Gastroesophageal sphincter (tissue), 4 donors: Measurements from ENCODE around the gene DBR1. TPM values are rescaled to one million over a fixed set of nuclear protein-coding genes. Genes with fewer than 3 reads are reported as not detected.

Experiments
- ATAC-seq: fragments of 150-250 bp; one replicate; pipeline ENCODE4 v1.9.1; 2016; ENCODE audit warnings: mild to moderate bottlenecking, moderate library complexity
- H3K27ac ChIP-seq, 4 donors: fragments of 200-600 bp; sonication (generic) in 3 of 4; 1 replicate in 3 of 4; 2 replicates in 1 of 4; pipeline ENCODE4 v1.5.1; 2016 to 2019
- H3K27me3 ChIP-seq: fragments of 200-600 bp; sonication (generic); one replicate; pipeline ENCODE4 v1.5.1; 2019
- H3K36me3 ChIP-seq, 2 donors: fragments of 200-600 bp; sonication (generic); one replicate each; pipeline ENCODE4 v1.5.1; 2019; ENCODE audit warnings: control low read depth in 1 of 2
- H3K4me1 ChIP-seq, 3 donors: fragments of 200-600 bp; sonication (generic); 1 replicate in 2 of 3; 2 replicates in 1 of 3; pipeline ENCODE4 v1.5.1; 2016 to 2019; ENCODE audit warnings: control low read depth in 2 of 3
- H3K4me3 ChIP-seq, 2 donors: fragments of 200-600 bp; sonication (generic); one replicate each; pipeline ENCODE4 v1.5.1; 2019; ENCODE audit warnings: mild to moderate bottlenecking in 1 of 2, moderate library complexity in 1 of 2
- H3K9me3 ChIP-seq, 3 donors: fragments of 200-600 bp; sonication (generic); one replicate each; pipeline ENCODE4 v1.5.1; 2017 to 2019; ENCODE audit warnings: control low read depth in 2 of 3
- EP300 ChIP-seq: sonication (generic); formaldehyde crosslinking; IDR thresholded peaks from one replicate; pipeline ENCODE4 v1.6.1; 2017; ENCODE audit warnings: antibody characterized with exemption, mild to moderate bottlenecking
- POLR2A ChIP-seq, 2 donors: fragments of 450-650 bp; IDR thresholded peaks; one replicate each; pipeline ENCODE4 v1.6.1; 2017; ENCODE audit warnings: antibody characterized with exemption in 2 of 2, mild to moderate bottlenecking in 2 of 2, moderate library complexity in 1 of 2
- POLR2AphosphoS5 ChIP-seq: sonication (generic); formaldehyde crosslinking; IDR thresholded peaks from one replicate; pipeline ENCODE4 v1.6.1; 2017; ENCODE audit warnings: antibody characterized with exemption
- whole genome bisulfite sequencing, 2 donors: methylation state at CpG; one replicate each; pipeline ENCODE4 v1.1.5; 2018; ENCODE audit warnings: low coverage in 1 of 2; 5-methylcytosine and 5-hydroxymethylcytosine counted together
- total RNA-seq, 4 donors: library from RNA; depleted of rRNA; stranded (reverse); fragments of >200 nt; gene quantifications; one replicate each; pipeline ENCODE4 v1.1.0, GENCODE V29; 2016
- TF ChIP-seq, protein P1 (sequence below), 4 experiments: fragments of 200-600 bp in 2 of 4; fragments of 450-650 bp in 2 of 4; sonication (generic) in 1 of 4; IDR thresholded peaks; one replicate each; pipeline ENCODE4 v1.5.1; 2017 to 2019; ENCODE audit warnings: antibody characterized with exemption in 4 of 4, mild to moderate bottlenecking in 2 of 4, moderate library complexity in 2 of 4

The DBR1 gene
- total RNA-seq, 4 donors from 2014 or later, result 11.2 to 16.4 (median 14.2) TPM

GRCh38 chr3:138180375-138181029, 5.8 kb upstream of the DBR1 start:
- no peak for TF ChIP-seq POLR2A (IDR thresholded peaks at IDR 0.05)
- TF ChIP-seq, protein P1, sequence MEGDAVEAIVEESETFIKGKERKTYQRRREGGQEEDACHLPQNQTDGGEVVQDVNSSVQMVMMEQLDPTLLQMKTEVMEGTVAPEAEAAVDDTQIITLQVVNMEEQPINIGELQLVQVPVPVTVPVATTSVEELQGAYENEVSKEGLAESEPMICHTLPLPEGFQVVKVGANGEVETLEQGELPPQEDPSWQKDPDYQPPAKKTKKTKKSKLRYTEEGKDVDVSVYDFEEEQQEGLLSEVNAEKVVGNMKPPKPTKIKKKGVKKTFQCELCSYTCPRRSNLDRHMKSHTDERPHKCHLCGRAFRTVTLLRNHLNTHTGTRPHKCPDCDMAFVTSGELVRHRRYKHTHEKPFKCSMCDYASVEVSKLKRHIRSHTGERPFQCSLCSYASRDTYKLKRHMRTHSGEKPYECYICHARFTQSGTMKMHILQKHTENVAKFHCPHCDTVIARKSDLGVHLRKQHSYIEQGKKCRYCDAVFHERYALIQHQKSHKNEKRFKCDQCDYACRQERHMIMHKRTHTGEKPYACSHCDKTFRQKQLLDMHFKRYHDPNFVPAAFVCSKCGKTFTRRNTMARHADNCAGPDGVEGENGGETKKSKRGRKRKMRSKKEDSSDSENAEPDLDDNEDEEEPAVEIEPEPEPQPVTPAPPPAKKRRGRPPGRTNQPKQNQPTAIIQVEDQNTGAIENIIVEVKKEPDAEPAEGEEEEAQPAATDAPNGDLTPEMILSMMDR (IDR thresholded peaks at IDR 0.05), result peak; percentile 9 to 47 (median 28)
- Histone ChIP-seq H3K36me3 (no peaks in the 10 kb centered on the region), H3K9me3 (no peaks in the 10 kb centered on the region), H3K27me3 (no peaks in the 10 kb centered on the region), H3K27ac (no peak overlapping the region), H3K4me1 (peaks cover 0 to under 1% (median 0%) of the 10 kb centered on the region in 3 donors), H3K4me3 (no peak overlapping the region)
- 7 to 12% methylated on average over 2 of the region's 2 CpGs for WGBS, 2 donors
- ATAC-seq, result no peak

GRCh38 chr3:138173769-138174420, 826 bp downstream of the DBR1 start:
- Histone ChIP-seq H3K36me3 (peaks cover 0 to 36% of the 10 kb centered on the region in 2 donors), H3K27ac (peak overlapping the region; percentile 52 to 84 (median 80)), H3K27me3 (no peaks in the 10 kb centered on the region), H3K4me1 (peaks cover 0 to 30% (median 5%) of the 10 kb centered on the region in 3 donors), H3K9me3 (no peaks in the 10 kb centered on the region), H3K4me3 (peak overlapping the region; percentile 66 to 86)
- TF ChIP-seq EP300, result no peak
- TF ChIP-seq, protein P1 (IDR thresholded peaks at IDR 0.05), result no peak
- no peak for TF ChIP-seq POLR2A (IDR thresholded peaks at IDR 0.05)
- no peak for TF ChIP-seq POLR2AphosphoS5
- 25 to 48% methylated on average over 4 to 8 of the region's 13 CpGs for WGBS, 2 donors
- ATAC-seq, result no peak

DNA sequence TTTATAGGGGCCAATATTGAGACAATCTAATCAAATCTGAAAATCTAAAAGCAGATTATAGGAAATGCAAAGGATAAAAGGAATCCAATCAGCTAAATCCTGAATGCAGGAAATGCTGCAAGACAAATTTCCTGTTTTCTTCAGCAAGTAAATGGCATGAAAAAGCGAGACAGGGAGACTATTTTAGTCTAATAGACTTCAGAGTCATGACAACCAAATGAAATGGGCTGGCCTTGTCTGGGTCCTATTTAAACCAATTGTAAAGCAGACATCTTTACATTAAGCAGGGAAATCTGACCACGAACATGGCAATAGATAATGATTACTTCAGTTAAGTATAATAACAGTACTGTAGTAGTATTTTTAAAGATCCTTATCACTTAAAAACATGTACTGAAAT, 2.1 kb downstream of the DBR1 start:
- Histone ChIP-seq H3K4me1 (peaks cover 0 to 30% (median 5%) of the 10 kb centered on the region in 3 donors), H3K9me3 (no peaks in the 10 kb centered on the region), H3K27ac (no peak overlapping the region), H3K27me3 (no peaks in the 10 kb centered on the region), H3K4me3 (no peak overlapping the region), H3K36me3 (peaks cover 0 to 49% of the 10 kb centered on the region in 2 donors)
- TF ChIP-seq POLR2A (IDR thresholded peaks at IDR 0.05) (no peak), EP300 (no peak), POLR2AphosphoS5 (no peak)
- TF ChIP-seq, protein P1 (IDR thresholded peaks at IDR 0.05), result no peak
- 55 to 65% methylated on average over 2 of the region's 2 CpGs for WGBS, 2 donors
- no peak for ATAC-seq

- H3K27ac ChIP-seq, result no peak overlapping the region
- WGBS, 2 donors, result 100% methylated on average over 2 of the region's 2 CpGs; no CpG with 5 or more reads in 1 of the 2 donors
- TF ChIP-seq POLR2AphosphoS5 (no peak), EP300 (no peak), POLR2A (IDR thresholded peaks at IDR 0.05) (no peak)
- TF ChIP-seq, protein P1 (IDR thresholded peaks at IDR 0.05), result no peak
- peaks cover 5 to 100% of the 10 kb centered on the region in 2 donors for H3K36me3 ChIP-seq
- no peaks in the 10 kb centered on the region for H3K27me3 ChIP-seq
- H3K9me3 ChIP-seq, result no peaks in the 10 kb centered on the region
- no peaks in the 10 kb centered on the region for H3K4me1 ChIP-seq
- no peak for ATAC-seq
- no peak overlapping the region for H3K4me3 ChIP-seq
Observed at GRCh38 chr3:138165061-138165460, 9.7 kb downstream of the DBR1 start.

GRCh38 chr3:138157743-138158142, 17.0 kb downstream of the DBR1 start:
- no peaks in the 10 kb centered on the region for H3K27me3 ChIP-seq
- TF ChIP-seq, protein P1 (IDR thresholded peaks at IDR 0.05), result no peak
- TF ChIP-seq POLR2A (IDR thresholded peaks at IDR 0.05) (no peak), EP300 (no peak)
- H3K9me3 ChIP-seq, result peaks cover 0 to 5% (median 0%) of the 10 kb centered on the region in 3 donors
- 92 to 100% methylated on average over 2 to 4 of the region's 4 CpGs for WGBS, 2 donors
- H3K36me3 ChIP-seq, result peaks cover 0 to 31% of the 10 kb centered on the region in 2 donors
- H3K27ac ChIP-seq, result no peak overlapping the region
- H3K4me3 ChIP-seq, result no peak overlapping the region
- no peak for ATAC-seq
- H3K4me1 ChIP-seq, result no peaks in the 10 kb centered on the region
